Measurements from ENCODE around the gene DDX10.
"Not testable (repeated sequence)": the region's sequence is repeated elsewhere in the genome, so short reads cannot be mapped to it uniquely, and the experiment has no call there.

Gene DDX10

GRCh38 chr11:108805030-108805429 lies 140.2 kb downstream of the DDX10 start:
- H3K4me3 ChIP-seq (ENCODE audit: low read depth, low read length): no peak overlapping the region
- TF ChIP-seq MYC (IDR thresholded peaks at IDR 0.05; ENCODE audit: low read depth, low read length) (no peak), CTCF (IDR thresholded peaks at IDR 0.05; ENCODE audit: low read depth, low read length) (no peak), MAX (IDR thresholded peaks at IDR 0.05; ENCODE audit: low read depth, low read length) (no peak), POLR2A (IDR thresholded peaks at IDR 0.05; ENCODE audit: extremely low read depth, insufficient read length) (no peak)
- DNase-seq (ENCODE audit: low read depth): no peak

GRCh38 chr11:108807262-108807661 lies 142.4 kb downstream of the DDX10 start:
- no peak for DNase-seq (ENCODE audit: low read depth)
- no peak for TF ChIP-seq CTCF (IDR thresholded peaks at IDR 0.05; ENCODE audit: low read depth, low read length)
- no peak for TF ChIP-seq POLR2A (IDR thresholded peaks at IDR 0.05; ENCODE audit: extremely low read depth, insufficient read length)
- no peak for TF ChIP-seq MYC (IDR thresholded peaks at IDR 0.05; ENCODE audit: low read depth, low read length)
- no peak for TF ChIP-seq MAX (IDR thresholded peaks at IDR 0.05; ENCODE audit: low read depth, low read length)
- no peak overlapping the region for H3K4me3 ChIP-seq (ENCODE audit: low read depth, low read length)

- no peak overlapping the region for H3K4me3 ChIP-seq (ENCODE audit: low read depth, low read length)
- no peak for DNase-seq (ENCODE audit: low read depth)
- TF ChIP-seq POLR2A (IDR thresholded peaks at IDR 0.05; ENCODE audit: extremely low read depth, insufficient read length) (no peak), CTCF (IDR thresholded peaks at IDR 0.05; ENCODE audit: low read depth, low read length) (no peak), MYC (IDR thresholded peaks at IDR 0.05; ENCODE audit: low read depth, low read length) (no peak), MAX (IDR thresholded peaks at IDR 0.05; ENCODE audit: low read depth, low read length) (no peak)
Observed at GRCh38 chr11:108813086-108813485, 148.2 kb downstream of the DDX10 start.

GRCh38 chr11:108817976-108818375 lies 153.1 kb downstream of the DDX10 start:
- DNase-seq (ENCODE audit: low read depth): no peak
- H3K4me3 ChIP-seq (ENCODE audit: low read depth, low read length): no peak overlapping the region
- TF ChIP-seq CTCF (IDR thresholded peaks at IDR 0.05; ENCODE audit: low read depth, low read length) (no peak), MYC (IDR thresholded peaks at IDR 0.05; ENCODE audit: low read depth, low read length) (no peak), POLR2A (IDR thresholded peaks at IDR 0.05; ENCODE audit: extremely low read depth, insufficient read length) (no peak), MAX (IDR thresholded peaks at IDR 0.05; ENCODE audit: low read depth, low read length) (no peak)

GRCh38 chr11:108818971-108819370 lies 154.1 kb downstream of the DDX10 start:
- H3K4me3 ChIP-seq (ENCODE audit: low read depth, low read length): no peak overlapping the region
- DNase-seq (ENCODE audit: low read depth): peak; percentile 39
- TF ChIP-seq MAX (IDR thresholded peaks at IDR 0.05; ENCODE audit: low read depth, low read length) (no peak), CTCF (IDR thresholded peaks at IDR 0.05; ENCODE audit: low read depth, low read length) (no peak), MYC (IDR thresholded peaks at IDR 0.05; ENCODE audit: low read depth, low read length) (no peak), POLR2A (IDR thresholded peaks at IDR 0.05; ENCODE audit: extremely low read depth, insufficient read length) (no peak)

- H3K4me3 ChIP-seq (ENCODE audit: low read depth, low read length): no peak overlapping the region
- TF ChIP-seq CTCF (IDR thresholded peaks at IDR 0.05; ENCODE audit: low read depth, low read length) (no peak), MYC (IDR thresholded peaks at IDR 0.05; ENCODE audit: low read depth, low read length) (peak; percentile 69), MAX (IDR thresholded peaks at IDR 0.05; ENCODE audit: low read depth, low read length) (peak; percentile 62), POLR2A (IDR thresholded peaks at IDR 0.05; ENCODE audit: extremely low read depth, insufficient read length) (no peak)
- DNase-seq (ENCODE audit: low read depth): peak; percentile 23
Observed at GRCh38 chr11:108819957-108820356, 155.1 kb downstream of the DDX10 start.

GRCh38 chr11:108823960-108824359 lies 159.1 kb downstream of the DDX10 start:
- H3K4me3 ChIP-seq (ENCODE audit: low read depth, low read length); DNase-seq (ENCODE audit: low read depth): not testable (repeated sequence)

Measured in NB4 (cell line).